GM19240 (cell line): ENCODE data around the gene ATP1B3.
"Not testable (repeated sequence)": the region's sequence is repeated elsewhere in the genome, so short reads cannot be mapped to it uniquely, and the experiment has no call there.

Experiments
- DNase-seq: peaks from one replicate; pipeline ENCODE4 v3.0.0; 2011; ENCODE audit warnings: low spot score; ENCODE audit not compliant: insufficient read length

ATP1B3 gene

GRCh38 chr3:141860086-141860669 is 16.3 kb upstream of the ATP1B3 start:
- DNase-seq, result no peak

GRCh38 chr3:141860766-141861513 is 15.5 kb upstream of the ATP1B3 start:
- DNase-seq, result no peak

DNA sequence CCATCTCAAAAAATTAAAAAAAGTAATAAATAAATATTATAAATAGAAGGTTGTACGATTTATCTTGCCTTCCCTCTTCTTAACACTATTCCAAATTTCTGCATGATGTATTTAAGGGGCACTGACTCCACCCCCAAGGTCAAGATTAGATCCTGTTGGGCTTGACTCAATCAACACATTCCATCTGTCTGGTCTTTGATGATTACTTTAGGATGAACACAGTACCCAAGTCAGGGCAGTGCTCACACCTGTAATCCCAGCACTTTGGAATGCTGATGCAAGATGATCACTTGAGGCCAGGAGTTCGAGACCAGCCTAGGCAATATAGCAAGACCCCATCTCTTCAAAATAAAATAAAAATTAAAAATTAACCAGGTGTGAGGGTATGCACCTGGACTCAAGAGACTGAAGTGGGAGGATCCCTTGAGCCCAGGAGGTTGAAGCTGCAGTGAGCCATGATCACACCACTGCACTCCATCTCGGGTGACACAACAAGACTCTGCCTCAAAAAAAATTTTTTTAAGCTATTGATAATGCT is 14.1 kb upstream of the ATP1B3 start:
- DNase-seq, result no peak

DNA sequence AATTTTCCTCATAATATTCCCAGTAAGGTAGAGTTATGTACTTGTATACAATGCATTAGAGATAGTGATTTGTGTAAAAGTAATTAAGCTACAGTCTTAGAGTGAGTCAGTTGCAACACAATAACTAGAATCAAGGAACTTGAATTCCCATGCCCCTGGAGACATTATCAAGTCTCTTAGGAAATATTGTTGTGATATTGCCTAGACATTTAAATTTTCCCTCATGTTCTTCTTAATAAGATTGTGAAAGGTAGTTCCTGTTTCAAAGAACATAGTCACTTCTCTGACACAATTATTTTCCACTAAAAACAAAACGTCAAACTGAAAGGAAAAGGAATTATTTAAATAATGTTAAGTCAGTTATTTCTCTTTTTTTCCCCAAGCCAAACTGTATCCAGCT is 13.0 kb upstream of the ATP1B3 start:
- DNase-seq, result no peak

DNA sequence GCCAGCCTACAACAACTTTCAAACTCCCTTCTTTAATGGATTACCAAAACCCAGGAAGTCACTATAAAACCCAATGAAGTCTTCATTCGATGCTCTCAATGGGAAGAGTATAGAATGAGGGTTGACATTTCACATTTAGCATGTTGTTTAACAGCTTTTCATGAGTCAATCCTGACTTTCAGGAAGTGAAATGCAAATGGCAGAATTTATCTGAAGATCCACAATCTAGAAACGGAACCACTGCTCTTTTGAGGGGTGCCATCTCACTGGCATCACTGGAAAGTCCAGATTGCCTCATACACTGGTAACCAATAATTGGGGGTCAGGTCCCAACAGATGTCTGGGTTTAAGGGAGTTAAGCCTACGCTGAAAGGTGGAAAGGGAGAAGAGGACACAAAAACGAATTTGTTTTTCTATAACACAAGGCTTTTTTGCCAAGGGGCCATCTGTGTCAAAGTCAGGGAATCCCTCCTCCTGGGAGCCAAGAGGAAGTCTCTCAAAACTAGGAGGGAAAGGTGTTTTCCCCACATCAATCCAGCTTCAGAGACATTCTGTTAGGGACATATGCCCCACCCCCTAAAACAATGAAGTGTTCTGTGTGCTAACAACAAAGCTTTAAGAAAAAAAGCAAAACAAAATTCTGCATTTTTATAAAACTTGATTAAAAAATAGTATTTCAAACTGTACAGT is 12.0 kb upstream of the ATP1B3 start:
- no peak for DNase-seq

DNA sequence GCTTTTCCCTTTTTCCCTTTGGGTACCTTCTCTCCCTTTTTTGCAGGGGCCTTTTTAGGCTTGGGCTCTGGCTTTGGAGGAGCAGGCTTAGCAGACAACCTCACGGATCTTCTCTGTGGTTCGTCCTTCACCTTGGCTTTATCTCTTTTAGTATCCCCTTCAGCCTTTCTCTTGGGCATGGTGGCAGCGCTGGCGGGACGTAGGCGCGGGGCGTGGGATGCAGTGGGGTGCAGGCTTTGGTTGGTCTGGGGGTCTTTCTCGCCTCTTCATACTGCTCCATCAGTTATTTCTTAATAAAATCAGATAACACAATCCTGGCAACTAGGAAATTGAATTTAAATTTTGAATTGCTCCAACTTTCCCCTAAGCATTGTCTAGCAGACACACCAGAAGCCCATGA is 11.3 kb upstream of the ATP1B3 start:
- no peak for DNase-seq

DNA sequence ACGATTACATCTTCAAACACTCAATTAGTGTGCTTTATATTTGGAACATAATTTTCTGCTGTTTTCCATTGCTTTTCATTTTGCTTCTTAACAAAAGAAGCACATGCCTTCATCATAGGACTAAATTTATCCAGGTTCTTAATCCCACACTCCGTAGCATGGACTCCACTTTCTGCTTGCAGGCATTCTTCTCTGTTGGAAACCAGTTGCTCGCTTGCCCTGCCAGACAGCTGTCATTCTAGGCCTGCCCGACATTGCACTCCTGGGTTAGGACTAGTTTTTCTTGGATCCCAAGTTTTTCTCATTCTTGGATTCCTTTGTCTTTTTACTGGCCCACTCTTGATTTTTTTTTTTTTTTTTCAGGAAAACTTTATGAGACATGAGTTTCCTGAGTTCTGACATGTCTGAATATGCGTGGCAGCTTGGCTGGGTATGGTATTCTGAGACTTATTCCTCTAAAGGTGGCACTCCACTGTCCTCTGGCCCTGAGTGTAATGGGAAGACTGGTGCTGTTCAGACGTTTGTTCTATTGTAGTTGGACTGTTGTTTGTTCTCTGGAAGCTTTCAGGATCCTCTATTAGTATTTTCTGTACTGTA is 6.3 kb upstream of the ATP1B3 start:
- no peak for DNase-seq

DNA sequence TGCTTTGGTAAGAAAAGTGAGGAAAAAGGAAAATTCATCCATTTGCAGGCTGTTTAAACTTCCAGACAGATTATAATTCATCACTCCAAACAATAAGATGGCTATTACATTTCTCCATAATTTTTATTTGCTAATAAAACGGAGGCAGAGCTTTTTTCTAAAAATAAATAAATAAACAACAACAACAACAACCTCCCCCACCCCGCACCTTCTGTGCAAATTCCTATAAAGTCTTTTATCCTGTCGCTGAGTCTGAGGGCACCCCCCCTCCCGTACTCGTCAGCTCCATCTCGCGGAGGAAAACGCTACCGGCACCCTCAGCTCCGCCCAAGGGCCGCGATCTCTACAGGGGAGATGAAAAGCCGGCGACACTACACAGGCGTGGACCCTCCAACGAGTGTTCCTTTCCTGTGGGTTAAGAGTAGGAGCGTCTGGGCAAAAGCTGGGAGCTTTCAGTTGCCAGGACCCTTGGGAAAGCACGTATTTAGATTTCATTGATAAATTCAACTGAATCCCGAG is 1.0 kb upstream of the ATP1B3 start:
- peak; percentile 81 for DNase-seq

DNA sequence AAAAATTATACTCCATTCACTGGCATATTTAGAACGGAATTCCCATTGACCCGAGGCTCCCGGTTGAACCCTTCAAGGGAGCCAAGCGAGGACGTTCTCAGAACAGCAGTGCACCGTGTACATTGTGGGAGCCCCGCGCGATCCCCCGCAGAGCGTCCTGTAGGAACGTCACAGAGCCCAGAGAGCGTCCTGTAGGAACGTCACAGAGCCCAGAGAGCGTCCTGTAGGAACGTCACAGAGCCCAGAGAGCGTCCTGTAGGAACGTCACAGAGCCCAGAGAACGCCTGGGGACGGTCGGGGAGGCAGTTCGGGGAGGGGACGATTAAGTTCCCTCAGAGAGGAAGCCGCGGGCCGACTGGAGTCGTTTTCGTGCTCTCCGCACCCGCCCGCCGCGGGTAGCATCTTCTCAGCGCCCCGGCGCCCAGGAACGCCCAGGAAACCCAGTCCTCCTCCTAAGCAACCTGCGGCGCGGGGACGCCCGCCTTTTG is 506 bp upstream of the ATP1B3 start:
- DNase-seq, result no peak

DNA sequence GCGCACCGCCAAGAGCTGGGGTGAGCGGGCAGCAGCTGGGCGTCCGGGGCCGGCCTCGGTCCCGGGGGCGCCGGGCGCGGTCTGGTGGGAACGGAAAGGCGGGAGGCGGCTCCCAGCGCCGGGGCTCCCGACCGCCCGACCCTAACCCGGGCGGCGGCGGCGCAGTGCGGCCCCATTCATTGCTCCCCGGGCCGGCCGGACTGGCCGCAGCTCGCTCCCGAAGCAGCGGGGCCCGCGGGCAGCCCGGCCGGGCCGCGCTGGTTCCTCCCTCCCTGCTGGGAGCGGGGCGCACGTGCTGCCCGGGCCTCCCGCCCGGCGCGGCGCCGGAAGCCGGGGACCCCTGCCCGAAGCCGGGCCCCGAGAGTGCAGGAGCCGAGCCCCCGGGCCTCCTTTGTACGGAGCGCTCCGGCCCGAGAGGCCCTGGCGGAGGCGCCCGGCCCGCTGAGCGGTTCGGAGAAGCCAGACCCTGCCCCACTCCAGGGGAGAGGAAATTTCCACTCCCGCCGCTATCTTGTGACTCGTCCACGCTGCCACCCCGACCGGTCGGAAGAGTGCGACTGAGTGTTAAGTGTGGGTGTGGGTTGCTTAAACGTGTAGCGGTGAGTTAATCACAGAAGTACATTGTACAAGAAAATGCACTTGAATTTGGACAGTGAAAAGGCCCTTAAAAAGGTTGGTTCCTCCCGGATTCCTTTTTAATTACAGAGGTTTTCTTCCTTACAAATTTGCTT is 613 bp downstream of the ATP1B3 start:
- DNase-seq, result peak; percentile 11

- no peak for DNase-seq
Observed at GRCh38 chr3:141877911-141878310, 1.5 kb downstream of the ATP1B3 start.

DNA sequence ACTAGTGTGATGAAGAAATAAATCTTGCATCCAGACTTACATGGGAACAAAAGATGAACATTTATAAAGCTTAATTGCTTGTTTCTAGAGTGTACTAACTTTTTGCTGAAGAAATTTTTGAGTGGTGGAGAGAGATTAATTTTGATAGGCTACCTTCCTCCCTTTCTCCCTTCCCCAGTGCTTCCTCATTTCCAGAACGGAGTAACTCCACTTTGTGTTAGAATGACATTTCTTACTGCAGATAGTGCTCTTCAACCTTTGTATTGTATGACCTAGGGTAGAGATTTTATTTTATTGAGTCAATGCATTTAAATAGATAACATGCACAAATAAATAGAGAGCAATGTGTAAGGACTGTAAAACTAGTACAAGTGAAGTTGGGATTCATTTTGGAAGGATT is 1.9 kb downstream of the ATP1B3 start:
- no peak for DNase-seq

DNA sequence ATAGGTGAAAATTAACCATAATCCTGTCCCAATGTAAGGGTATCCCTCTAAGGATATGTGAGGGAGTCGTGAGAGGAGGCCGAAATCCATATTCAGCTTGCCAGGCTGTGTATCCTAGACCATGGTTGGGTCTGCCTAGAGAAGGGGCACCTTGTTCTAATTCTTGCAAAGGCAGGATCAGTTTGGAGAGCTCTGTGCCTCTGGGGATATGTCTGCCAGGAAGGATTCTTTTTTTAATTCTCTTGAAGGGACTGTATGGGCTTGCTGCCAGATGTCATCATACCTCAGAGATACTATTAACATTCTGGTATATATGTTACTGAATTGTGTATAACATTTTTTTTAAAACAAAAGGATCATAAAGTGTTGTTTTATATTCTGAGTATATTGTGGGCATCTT is 2.4 kb downstream of the ATP1B3 start:
- no peak for DNase-seq

- DNase-seq, result no peak
Observed at GRCh38 chr3:141881702-141882101, 5.3 kb downstream of the ATP1B3 start.

- DNase-seq, result no peak
Observed at GRCh38 chr3:141887051-141887450, 10.6 kb downstream of the ATP1B3 start.

GRCh38 chr3:141888548-141888947 is 12.1 kb downstream of the ATP1B3 start:
- not testable (repeated sequence) for DNase-seq

DNA sequence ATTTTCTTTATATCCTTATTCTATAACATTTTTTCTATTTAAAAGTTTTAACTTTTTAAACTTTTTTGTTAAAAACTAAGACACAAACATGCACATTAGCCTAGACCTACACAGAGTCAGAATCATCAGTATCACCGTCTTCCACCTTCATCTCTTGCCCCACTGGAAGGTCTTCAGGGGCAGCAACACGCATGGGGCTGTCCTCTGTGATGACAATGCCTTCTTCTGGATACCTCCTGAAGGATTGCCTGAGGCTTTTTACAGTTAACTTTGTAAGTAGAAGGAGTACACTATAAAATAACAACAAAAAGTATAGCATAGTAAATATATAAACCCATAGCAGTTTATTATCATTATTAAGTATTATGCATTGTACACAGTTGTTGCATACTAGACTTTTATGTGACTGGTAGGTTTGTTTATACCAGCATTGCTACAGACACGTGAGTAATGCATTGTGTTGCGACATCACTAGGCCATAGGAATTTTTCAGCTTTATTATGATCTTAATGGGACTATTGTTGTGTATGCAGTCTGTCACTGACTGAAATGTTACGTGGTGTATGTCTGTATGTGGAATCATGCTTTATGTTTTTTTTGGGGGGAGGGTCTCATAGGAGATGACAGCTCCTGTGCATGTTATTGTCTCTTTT is 18.2 kb downstream of the ATP1B3 start:
- no peak for DNase-seq

DNA sequence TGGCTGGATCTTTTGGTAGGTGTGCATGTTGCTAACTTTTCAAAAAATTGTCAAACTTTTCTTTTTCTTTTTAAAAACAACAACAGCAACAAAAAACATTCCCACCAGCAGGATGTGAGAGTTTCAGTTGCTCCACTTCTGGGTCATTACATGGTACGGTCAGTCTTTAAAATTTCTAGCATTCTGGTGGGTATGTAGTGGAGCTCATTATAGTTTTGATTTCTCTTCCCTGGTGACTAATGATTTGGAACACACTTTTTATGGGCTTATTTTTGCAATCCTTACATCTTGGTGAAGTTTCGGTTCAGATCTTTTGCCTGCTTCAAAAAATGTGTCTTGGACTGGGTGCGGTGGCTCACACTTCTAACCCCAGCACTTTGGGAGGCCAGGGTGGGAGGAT is 19.3 kb downstream of the ATP1B3 start:
- no peak for DNase-seq

DNA sequence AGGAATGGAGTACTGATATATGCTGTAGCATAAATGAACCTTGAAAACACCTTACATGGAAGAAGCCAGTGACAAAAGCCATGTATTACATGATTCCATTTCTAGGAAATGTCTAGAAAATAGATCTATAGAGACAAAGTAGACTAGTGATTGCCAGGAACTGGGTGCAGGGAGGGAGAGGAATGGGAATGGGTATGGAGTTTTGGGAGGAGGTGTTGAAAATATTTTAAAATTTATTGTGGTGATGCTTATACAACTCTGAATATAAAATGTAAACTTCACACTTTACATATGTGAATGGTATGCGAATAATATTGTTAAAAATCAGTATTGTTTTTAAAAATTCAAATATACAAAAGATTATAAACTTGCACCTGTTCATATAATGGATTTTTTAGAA is 22.5 kb downstream of the ATP1B3 start:
- no peak for DNase-seq

DNA sequence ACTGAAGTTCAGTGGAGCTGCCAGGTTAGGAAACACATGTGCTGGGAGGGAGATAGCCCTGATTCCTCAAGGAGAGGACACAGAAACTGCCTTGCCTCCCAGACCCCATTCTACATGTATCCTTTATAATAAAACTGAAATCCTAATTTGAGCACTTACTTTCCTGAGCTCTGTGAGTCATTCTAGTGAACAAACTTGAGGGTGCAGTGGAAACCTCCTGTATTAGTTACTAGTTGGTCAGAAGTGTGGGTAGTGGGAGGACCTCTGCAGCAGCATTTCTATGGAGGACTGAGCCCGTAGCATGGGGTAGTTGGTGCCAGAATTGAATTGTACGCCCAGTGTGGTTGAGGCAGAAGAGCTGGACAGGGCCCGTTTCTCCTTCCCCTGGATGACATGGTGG is 23.9 kb downstream of the ATP1B3 start:
- DNase-seq, result no peak
